K562 (cell line): Measurements from ENCODE around the gene SGSH. TPM values are rescaled to one million over a fixed set of nuclear protein-coding genes. Genes with fewer than 3 reads are reported as not detected.

ENCODE experiments used
- CCNT2 ChIP-seq: IDR thresholded peaks from 2 replicates; pipeline ENCODE4 v1.6.1; 2011; ENCODE audit warnings: borderline replicate concordance, low read depth, mild to moderate bottlenecking, moderate library complexity, mixed read lengths, low read length; ENCODE audit not compliant: insufficient read length; ENCODE audit errors: extremely low read depth
- DPF2 ChIP-seq: fragments of 450-650 bp; IDR thresholded peaks from 2 replicates; pipeline ENCODE4 v1.6.1; 2016
- ESRRB ChIP-seq: fragments of 250-450 bp; sonication (Bioruptor Pico); IDR thresholded peaks from 2 replicates; pipeline ENCODE4 v1.5.0; 2020; ENCODE audit warnings: mild to moderate bottlenecking, moderate library complexity, borderline replicate concordance
- GATA2 ChIP-seq: sonication (generic); formaldehyde crosslinking; IDR thresholded peaks from 2 replicates; pipeline ENCODE4 v1.4.0; 2020; ENCODE audit warnings: mild to moderate bottlenecking, missing genetic modification reagents
- HCFC1 ChIP-seq: IDR thresholded peaks from 2 replicates; pipeline ENCODE4 v1.6.1; 2012; ENCODE audit warnings: low read depth, low read length, improper control_type of control experiment
- HMGN3 ChIP-seq: IDR thresholded peaks from 2 replicates; pipeline ENCODE4 v1.6.1; 2011; ENCODE audit warnings: borderline replicate concordance, low read depth, mild to moderate bottlenecking, mixed read lengths, low read length; ENCODE audit not compliant: insufficient read length; ENCODE audit errors: extremely low read depth
- KDM2B ChIP-seq: fragments of 250-450 bp; sonication (Bioruptor Pico); IDR thresholded peaks from 2 replicates; pipeline ENCODE4 v1.8.0; 2021; ENCODE audit warnings: mild to moderate bottlenecking, moderate library complexity
- NR2C2 ChIP-seq, 2 experiments: fragments of 200-800 bp in 1 of 2; sonication (Bioruptor generic) in 1 of 2; sonication (generic) in 1 of 2; formaldehyde crosslinking in 1 of 2; IDR thresholded peaks; 2 replicates each; pipeline versions ENCODE4 v1.6.1 to v1.8.0; 2016 to 2022; ENCODE audit warnings: mild to moderate bottlenecking in 1 of 2, missing compliant biosample characterization in 1 of 2, missing genetic modification characterization in 1 of 2, missing genetic modification reagents in 1 of 2
- OTX1 ChIP-seq: fragments of 450-650 bp; formaldehyde crosslinking; IDR thresholded peaks from 2 replicates; pipeline ENCODE4 v1.4.0; 2022; ENCODE audit warnings: mild to moderate bottlenecking
- PHF8 ChIP-seq: fragments of 200-600 bp; sonication (generic); IDR thresholded peaks from 2 replicates; pipeline ENCODE4 v1.6.1; 2012; ENCODE audit warnings: mixed run types, mild to moderate bottlenecking, inconsistent platforms, low read length, moderate library complexity, borderline replicate concordance
- POLR3G ChIP-seq: IDR thresholded peaks from 2 replicates; pipeline ENCODE4 v1.6.1; 2011; ENCODE audit not compliant: insufficient read length, insufficient replicate concordance; ENCODE audit errors: extremely low read depth
- PPARD ChIP-seq: fragments of 250-450 bp; sonication (Bioruptor Pico); IDR thresholded peaks from 2 replicates; pipeline ENCODE4 v1.8.0; 2022; ENCODE audit warnings: inconsistent platforms, mild to moderate bottlenecking, moderate library complexity
- PRMT5 ChIP-seq: sonication (generic); formaldehyde crosslinking; IDR thresholded peaks from 2 replicates; pipeline ENCODE4 v1.5.0; 2020; ENCODE audit warnings: missing genetic modification reagents
- RB1 ChIP-seq: fragments of 450-650 bp; IDR thresholded peaks from 2 replicates; pipeline ENCODE4 v1.6.1; 2017; ENCODE audit warnings: low read depth, mild to moderate bottlenecking
- SAP30 ChIP-seq: fragments of 200-600 bp; sonication (generic); IDR thresholded peaks from 2 replicates; pipeline ENCODE4 v1.6.1; 2012; ENCODE audit warnings: borderline replicate concordance, low read depth, mild to moderate bottlenecking, moderate library complexity, low read length, control low read depth, inconsistent platforms; ENCODE audit not compliant: insufficient read depth, poor library complexity, severe bottlenecking
- STAT5B ChIP-seq: fragments of 250-450 bp; sonication (Bioruptor Pico); IDR thresholded peaks from 2 replicates; pipeline ENCODE4 v1.8.0; 2021; ENCODE audit warnings: mild to moderate bottlenecking, inconsistent platforms
- ZNF699 ChIP-seq: fragments of 250-450 bp; sonication (Bioruptor Pico); IDR thresholded peaks from 2 replicates; pipeline ENCODE4 v1.8.0; 2021; ENCODE audit warnings: mild to moderate bottlenecking, moderate library complexity; ENCODE audit not compliant: insufficient replicate concordance
- polyA plus RNA-seq, 8 experiments: library from polyadenylated mRNA; depleted of rRNA in 4 of 8; stranded (reverse) in 5 of 8; unstranded in 3 of 8; fragments of >200 nt; fragmentation: Nextera tagmentation in 2 of 8; fragmentation: Illumina TruSeq in 1 of 8; extraction: Ambion mirVana in 2 of 8; extraction: Trizol in 1 of 8; gene quantifications; 2 replicates each; pipeline versions ENCODE4 v1.2.1 to v1.2.3, GENCODE V29; 2011 to 2014; ENCODE audit warnings: inconsistent platforms in 1 of 8, missing spikeins in 1 of 8
- total RNA-seq, 7 experiments: library from RNA; depleted of rRNA in 6 of 7; stranded (reverse); fragments of >200 nt in 6 of 7; fragmentation: Illumina TruSeq in 2 of 7; extraction: Trizol in 2 of 7; gene quantifications; 2 replicates each; pipeline versions ENCODE4 v1.2.1 to v1.2.3, GENCODE V29; 2011 to 2021; ENCODE audit warnings: low replicate concordance in 1 of 7
- TF ChIP-seq, protein P1 (sequence below): fragments of 450-650 bp; IDR thresholded peaks from 2 replicates; pipeline ENCODE4 v1.6.1; 2016; ENCODE audit warnings: mild to moderate bottlenecking
- TF ChIP-seq, protein P2 (sequence below), 2 experiments: fragments of 250-450 bp in 1 of 2; fragments of 450-650 bp in 1 of 2; sonication (Bioruptor Pico) in 1 of 2; IDR thresholded peaks; 2 replicates each; pipeline versions ENCODE4 v1.6.1 to v1.8.0; 2016 to 2021; ENCODE audit warnings: mild to moderate bottlenecking in 2 of 2, moderate library complexity in 2 of 2, missing compliant biosample characterization in 1 of 2, missing genetic modification characterization in 1 of 2
- TF ChIP-seq, protein P3 (sequence below): fragments of 250-450 bp; sonication (Bioruptor Pico); IDR thresholded peaks from 2 replicates; pipeline ENCODE4 v1.4.0; 2020; ENCODE audit warnings: mild to moderate bottlenecking, moderate library complexity
- TF ChIP-seq, protein P4 (sequence below): sonication (generic); formaldehyde crosslinking; IDR thresholded peaks from 2 replicates; pipeline ENCODE4 v1.5.0; 2020; ENCODE audit warnings: missing genetic modification reagents

Gene SGSH
- total and polyA plus RNA-seq, 9 of the 15 experiments (the other 6 are each of a cell fraction or from before 2014, with no cell fraction given) = 0.25 to 15.7 (median 4.9) TPM

DNA sequence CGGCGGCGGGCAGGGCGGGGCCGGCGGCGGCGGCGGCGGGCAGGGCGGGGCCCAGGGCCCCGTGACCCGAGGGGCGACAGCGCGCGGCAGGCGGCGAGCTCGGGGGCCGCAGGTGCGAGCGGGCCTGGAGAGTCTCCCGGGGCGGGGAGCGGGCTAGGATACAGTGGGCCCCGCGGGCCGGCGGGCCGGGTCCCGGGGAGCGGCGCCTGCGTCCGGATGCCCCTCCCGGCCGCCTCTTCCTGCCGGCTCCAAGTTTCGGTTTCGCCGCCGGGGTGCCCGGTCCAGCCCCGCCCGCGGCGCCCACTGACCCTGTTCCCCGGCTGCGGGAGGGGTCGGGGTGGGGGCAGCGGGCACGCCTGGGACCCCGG lies 40.6 kb upstream of the SGSH start, which contains the start of gene RNF213 (continued):
- TF ChIP-seq, protein P1, sequence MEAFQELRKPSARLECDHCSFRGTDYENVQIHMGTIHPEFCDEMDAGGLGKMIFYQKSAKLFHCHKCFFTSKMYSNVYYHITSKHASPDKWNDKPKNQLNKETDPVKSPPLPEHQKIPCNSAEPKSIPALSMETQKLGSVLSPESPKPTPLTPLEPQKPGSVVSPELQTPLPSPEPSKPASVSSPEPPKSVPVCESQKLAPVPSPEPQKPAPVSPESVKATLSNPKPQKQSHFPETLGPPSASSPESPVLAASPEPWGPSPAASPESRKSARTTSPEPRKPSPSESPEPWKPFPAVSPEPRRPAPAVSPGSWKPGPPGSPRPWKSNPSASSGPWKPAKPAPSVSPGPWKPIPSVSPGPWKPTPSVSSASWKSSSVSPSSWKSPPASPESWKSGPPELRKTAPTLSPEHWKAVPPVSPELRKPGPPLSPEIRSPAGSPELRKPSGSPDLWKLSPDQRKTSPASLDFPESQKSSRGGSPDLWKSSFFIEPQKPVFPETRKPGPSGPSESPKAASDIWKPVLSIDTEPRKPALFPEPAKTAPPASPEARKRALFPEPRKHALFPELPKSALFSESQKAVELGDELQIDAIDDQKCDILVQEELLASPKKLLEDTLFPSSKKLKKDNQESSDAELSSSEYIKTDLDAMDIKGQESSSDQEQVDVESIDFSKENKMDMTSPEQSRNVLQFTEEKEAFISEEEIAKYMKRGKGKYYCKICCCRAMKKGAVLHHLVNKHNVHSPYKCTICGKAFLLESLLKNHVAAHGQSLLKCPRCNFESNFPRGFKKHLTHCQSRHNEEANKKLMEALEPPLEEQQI = no peak
- TF ChIP-seq NR2C2 (CRISPR knock-in tag; IDR thresholded peaks at IDR 0.05) (no peak), NR2C2 (tag; IDR thresholded peaks at IDR 0.05) (peak; percentile 55; the same call in 1 of the 2 replicates), SAP30 (peak; percentile 27), HMGN3 (no peak), HCFC1 (peak; percentile 19; the same call in 1 of the 2 replicates), KDM2B (CRISPR knock-in tag) (no peak), OTX1 (CRISPR knock-in tag) (no peak), POLR3G (no peak), STAT5B (CRISPR knock-in tag) (no peak), GATA2 (CRISPR knock-in tag) (no peak), PPARD (CRISPR knock-in tag) (no peak), ZNF699 (no peak), RB1 (peak; percentile 50; the same call in 1 of the 2 replicates), PRMT5 (CRISPR knock-in tag) (no peak), PHF8 (peak; percentile 38; the same call in 1 of the 2 replicates), DPF2 (no peak), CCNT2 (peak; percentile 50), ESRRB (CRISPR knock-in tag) (no peak)
- TF ChIP-seq, protein P2, sequence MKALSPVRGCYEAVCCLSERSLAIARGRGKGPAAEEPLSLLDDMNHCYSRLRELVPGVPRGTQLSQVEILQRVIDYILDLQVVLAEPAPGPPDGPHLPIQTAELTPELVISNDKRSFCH (CRISPR knock-in tag; IDR thresholded peaks at IDR 0.05) = no peak
- TF ChIP-seq, protein P2 (tag; IDR thresholded peaks at IDR 0.05) = no peak
- TF ChIP-seq, protein P3, sequence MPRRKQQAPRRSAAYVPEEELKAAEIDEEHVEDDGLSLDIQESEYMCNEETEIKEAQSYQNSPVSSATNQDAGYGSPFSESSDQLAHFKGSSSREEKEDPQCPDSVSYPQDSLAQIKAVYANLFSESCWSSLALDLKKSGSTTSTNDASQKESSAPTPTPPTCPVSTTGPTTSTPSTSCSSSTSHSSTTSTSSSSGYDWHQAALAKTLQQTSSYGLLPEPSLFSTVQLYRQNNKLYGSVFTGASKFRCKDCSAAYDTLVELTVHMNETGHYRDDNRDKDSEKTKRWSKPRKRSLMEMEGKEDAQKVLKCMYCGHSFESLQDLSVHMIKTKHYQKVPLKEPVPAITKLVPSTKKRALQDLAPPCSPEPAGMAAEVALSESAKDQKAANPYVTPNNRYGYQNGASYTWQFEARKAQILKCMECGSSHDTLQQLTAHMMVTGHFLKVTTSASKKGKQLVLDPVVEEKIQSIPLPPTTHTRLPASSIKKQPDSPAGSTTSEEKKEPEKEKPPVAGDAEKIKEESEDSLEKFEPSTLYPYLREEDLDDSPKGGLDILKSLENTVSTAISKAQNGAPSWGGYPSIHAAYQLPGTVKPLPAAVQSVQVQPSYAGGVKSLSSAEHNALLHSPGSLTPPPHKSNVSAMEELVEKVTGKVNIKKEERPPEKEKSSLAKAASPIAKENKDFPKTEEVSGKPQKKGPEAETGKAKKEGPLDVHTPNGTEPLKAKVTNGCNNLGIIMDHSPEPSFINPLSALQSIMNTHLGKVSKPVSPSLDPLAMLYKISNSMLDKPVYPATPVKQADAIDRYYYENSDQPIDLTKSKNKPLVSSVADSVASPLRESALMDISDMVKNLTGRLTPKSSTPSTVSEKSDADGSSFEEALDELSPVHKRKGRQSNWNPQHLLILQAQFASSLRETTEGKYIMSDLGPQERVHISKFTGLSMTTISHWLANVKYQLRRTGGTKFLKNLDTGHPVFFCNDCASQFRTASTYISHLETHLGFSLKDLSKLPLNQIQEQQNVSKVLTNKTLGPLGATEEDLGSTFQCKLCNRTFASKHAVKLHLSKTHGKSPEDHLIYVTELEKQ (CRISPR knock-in tag) = no peak
- TF ChIP-seq, protein P4, sequence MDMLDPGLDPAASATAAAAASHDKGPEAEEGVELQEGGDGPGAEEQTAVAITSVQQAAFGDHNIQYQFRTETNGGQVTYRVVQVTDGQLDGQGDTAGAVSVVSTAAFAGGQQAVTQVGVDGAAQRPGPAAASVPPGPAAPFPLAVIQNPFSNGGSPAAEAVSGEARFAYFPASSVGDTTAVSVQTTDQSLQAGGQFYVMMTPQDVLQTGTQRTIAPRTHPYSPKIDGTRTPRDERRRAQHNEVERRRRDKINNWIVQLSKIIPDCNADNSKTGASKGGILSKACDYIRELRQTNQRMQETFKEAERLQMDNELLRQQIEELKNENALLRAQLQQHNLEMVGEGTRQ = no peak
